SK-N-SH (cell line): ENCODE results near the gene CFAP299. TPM values are rescaled to one million over a fixed set of nuclear protein-coding genes. Genes with fewer than 3 reads are reported as not detected.

Source experiments
- CTCF ChIA-PET: fragments of 300-600, 350-600 bp; formaldehyde crosslinking; extraction: SDS; loops from one replicate; lab custom pipeline; 2021; lab: Yijun Ruan, JAX
- POLR2A ChIA-PET: fragments of 350-600 bp; sonication (Branson Sonifier 250); formaldehyde crosslinking; extraction: SDS; loops from one replicate; lab custom pipeline; 2020; ENCODE audit warnings: antibody characterized with exemption, inconsistent platforms; lab: Yijun Ruan, JAX
- DNase-seq: peaks from one replicate; pipeline ENCODE4 v3.0.0; 2012
- H2AFZ ChIP-seq: fragments of 200-600 bp; sonication (generic); 2 replicates; pipeline ENCODE4 v1.8.1; 2016; ENCODE audit warnings: antibody characterized with exemption, mild to moderate bottlenecking, low read depth
- H3F3A ChIP-seq: fragments of 200-600 bp; sonication (generic); replicated peaks from 2 replicates; pipeline ENCODE3; 2016; ENCODE audit warnings: antibody characterized with exemption, mild to moderate bottlenecking; ENCODE audit not compliant: insufficient read depth
- H3K27ac ChIP-seq, 2 experiments: fragments of 200-500 bp in 1 of 2; fragments of 200-600 bp in 1 of 2; sonication (Bioruptor generic) in 1 of 2; sonication (generic), shearing (Covaris generic) in 1 of 2; 2 replicates each; pipeline versions ENCODE4 v1.5.1 to v1.6.1; 2014 to 2016; ENCODE audit warnings: low read depth in 2 of 2, inconsistent platforms in 1 of 2, low read length in 1 of 2, mild to moderate bottlenecking in 1 of 2, mixed read lengths in 1 of 2
- H3K27me3 ChIP-seq: fragments of 200-600 bp; sonication (generic), shearing (Covaris generic); 2 replicates; pipeline ENCODE4 v1.6.1; 2016; ENCODE audit warnings: mixed run types; ENCODE audit not compliant: insufficient read depth
- H3K36me3 ChIP-seq, 2 experiments: fragments of 200-500 bp in 1 of 2; fragments of 200-600 bp in 1 of 2; sonication (Bioruptor generic) in 1 of 2; sonication (generic) in 1 of 2; replicated peaks in 1 of 2; 2 replicates each; pipeline versions ENCODE3 to v1.5.1; 2014 to 2016; ENCODE audit warnings: low read length in 1 of 2, mild to moderate bottlenecking in 1 of 2; ENCODE audit not compliant: insufficient read depth in 2 of 2, control insufficient read depth in 1 of 2
- H3K4me1 ChIP-seq, 2 experiments: fragments of 200-500 bp in 1 of 2; fragments of 200-600 bp in 1 of 2; sonication (Bioruptor generic) in 1 of 2; sonication (generic), shearing (Covaris generic) in 1 of 2; 2 replicates each; pipeline versions ENCODE4 v1.5.1 to v1.6.1; 2014 to 2016; ENCODE audit warnings: low read depth in 1 of 2, low read length in 1 of 2, mixed run types in 1 of 2; ENCODE audit not compliant: insufficient read depth in 2 of 2, control insufficient read depth in 1 of 2
- H3K4me2 ChIP-seq: fragments of 200-600 bp; sonication (generic), shearing (Covaris generic); 2 replicates; pipeline ENCODE4 v1.6.1; 2017; ENCODE audit warnings: mixed run types
- H3K4me3 ChIP-seq, 2 experiments: fragments of 200-500 bp in 1 of 2; fragments of 200-600 bp in 1 of 2; sonication (Bioruptor generic) in 1 of 2; sonication (generic), shearing (Covaris generic) in 1 of 2; 2 replicates each; pipeline versions ENCODE4 v1.5.1 to v1.8.1; 2014 to 2016; ENCODE audit warnings: low read depth in 2 of 2, inconsistent platforms in 1 of 2, low read length in 1 of 2, mild to moderate bottlenecking in 1 of 2, mixed read lengths in 1 of 2, moderate library complexity in 1 of 2
- H3K79me2 ChIP-seq: fragments of 200-600 bp; sonication (generic); 2 replicates; pipeline ENCODE4 v1.8.1; 2017; ENCODE audit warnings: mild to moderate bottlenecking; ENCODE audit not compliant: insufficient read depth
- H3K9ac ChIP-seq: fragments of 200-600 bp; sonication (generic); 2 replicates; pipeline ENCODE4 v1.6.1; 2017; ENCODE audit warnings: mixed run types
- H3K9me2 ChIP-seq: fragments of 200-600 bp; sonication (generic); 2 replicates; pipeline ENCODE4 v1.6.1; 2017; ENCODE audit warnings: mixed run types
- H3K9me3 ChIP-seq: fragments of 200-600 bp; sonication (generic); 2 replicates; pipeline ENCODE4 v1.6.1; 2017; ENCODE audit warnings: mixed run types, mild to moderate bottlenecking, moderate library complexity
- H4K20me1 ChIP-seq: fragments of 200-600 bp; sonication (generic); 2 replicates; pipeline ENCODE4 v1.6.1; 2017; ENCODE audit warnings: mild to moderate bottlenecking, mixed run types; ENCODE audit not compliant: insufficient read depth
- FOXM1 ChIP-seq: IDR thresholded peaks from 2 replicates; pipeline ENCODE4 v1.4.0; 2012; ENCODE audit warnings: low read depth, mild to moderate bottlenecking
- IRF3 ChIP-seq: fragments of 150-350 bp; IDR thresholded peaks from 2 replicates; pipeline ENCODE4 v1.6.1; 2016; ENCODE audit warnings: mild to moderate bottlenecking, low read depth, low read length
- MAX ChIP-seq: IDR thresholded peaks from 2 replicates; pipeline ENCODE4 v1.4.0; 2012; ENCODE audit warnings: low read depth
- MEF2A ChIP-seq: IDR thresholded peaks from 2 replicates; pipeline ENCODE4 v1.4.0; 2012; ENCODE audit warnings: low read depth, borderline replicate concordance
- POLR2AphosphoS5 ChIP-seq: IDR thresholded peaks from 2 replicates; pipeline ENCODE4 v1.6.1; 2012; ENCODE audit warnings: low read depth, low read length
- RCOR1 ChIP-seq: fragments of 150-350 bp; IDR thresholded peaks from 2 replicates; pipeline ENCODE4 v1.6.1; 2017; ENCODE audit warnings: antibody characterized with exemption, low read length
- TCF12 ChIP-seq: IDR thresholded peaks from 2 replicates; pipeline ENCODE4 v1.4.0; 2012
- USF1 ChIP-seq: IDR thresholded peaks from 2 replicates; pipeline ENCODE4 v1.4.0; 2012; ENCODE audit warnings: low read depth, borderline replicate concordance
- ZBTB33 ChIP-seq: IDR thresholded peaks from 2 replicates; pipeline ENCODE4 v1.4.0; 2012; ENCODE audit warnings: low read depth, borderline replicate concordance
- WGBS: methylation state at CpG from one replicate; pipeline ENCODE4 v1.1.6; 2017; ENCODE audit warnings: low lambda C conversion rate; 5-methylcytosine and 5-hydroxymethylcytosine counted together
- polyA plus RNA-seq, 3 experiments: library from polyadenylated mRNA; depleted of rRNA; stranded (reverse); fragments of >200 nt; gene quantifications; 2 replicates each; pipeline ENCODE4 v1.2.3, GENCODE V29; 2012

CFAP299 gene
- polyA plus RNA-seq, 1 of the 3 experiments (the other 2 are of a cell fraction), result 1.2 TPM

- Histone ChIP-seq H3K27ac (peak overlapping the region in 1 of 2 experiments; percentile 46; a peak in 2 of 4 replicates), H3K4me3 (peak overlapping the region; percentile 25 to 51; a peak in 3 of 4 replicates), H3K36me3 (no peaks in the 10 kb centered on the region), H3K79me2 (no peaks in the 10 kb centered on the region), H3K9me2 (no peaks in the 10 kb centered on the region), H4K20me1 (no peaks in the 10 kb centered on the region), H2AFZ (peak overlapping the region; percentile 84), H3K4me1 (no peaks in the 10 kb centered on the region), H3K9ac (peak overlapping the region; percentile 28; the same call in 1 of the 2 replicates), H3K4me2 (peak overlapping the region; percentile 73), H3K9me3 (no peaks in the 10 kb centered on the region), H3K27me3 (no peaks in the 10 kb centered on the region), H3F3A (no peaks in the 10 kb centered on the region)
- no peak for TF ChIP-seq RCOR1
- TF ChIP-seq USF1, result peak; percentile 50; the same call in 1 of the 2 replicates
- WGBS, result 16% methylated on average over 2 of the region's 2 CpGs
- ChIA-PET POLR2A (no interaction called here), CTCF (no interaction called here)
- no peak for DNase-seq
Measured at GRCh38 chr4:80462621-80463091, 127.1 kb downstream of the CFAP299 start.

GRCh38 chr4:80463509-80463908, 128.0 kb downstream of the CFAP299 start:
- ChIA-PET CTCF (no interaction called here), POLR2A (no interaction called here)
- H3K79me2 ChIP-seq, result no peaks in the 10 kb centered on the region
- H3K4me1 ChIP-seq, result no peaks in the 10 kb centered on the region
- 57% methylated on average over 4 of the region's 4 CpGs for WGBS
- H3K4me3 ChIP-seq, result no peak overlapping the region
- H4K20me1 ChIP-seq, result no peaks in the 10 kb centered on the region
- peak overlapping the region; percentile 84 for H2AFZ ChIP-seq
- no peaks in the 10 kb centered on the region for H3K9me3 ChIP-seq
- H3K9me2 ChIP-seq, result no peaks in the 10 kb centered on the region
- DNase-seq, result no peak
- no peaks in the 10 kb centered on the region for H3F3A ChIP-seq
- no peak overlapping the region for H3K27ac ChIP-seq
- no peak for TF ChIP-seq POLR2AphosphoS5
- TF ChIP-seq MEF2A, result no peak
- TF ChIP-seq IRF3, result no peak
- TF ChIP-seq MAX, result no peak
- no peak for TF ChIP-seq FOXM1
- TF ChIP-seq ZBTB33, result no peak
- TF ChIP-seq TCF12, result no peak
- no peak overlapping the region for H3K9ac ChIP-seq
- no peaks in the 10 kb centered on the region for H3K36me3 ChIP-seq
- H3K4me2 ChIP-seq, result peak overlapping the region; percentile 73; the same call in 1 of the 2 replicates
- no peaks in the 10 kb centered on the region for H3K27me3 ChIP-seq
